Skin epidermis (tissue), 12 donors: ENCODE measurements around the gene TYW1.
"Not testable (repeated sequence)": the region's sequence is repeated elsewhere in the genome, so short reads cannot be mapped to it uniquely, and the experiment has no call there.

Source experiments
- H3K27ac ChIP-seq, 21 experiments: fragments of 200-600 bp; sonication (generic) in 11 of 21; one replicate each; pipeline ENCODE4 v1.5.0; 2020; ENCODE audit warnings: mild to moderate bottlenecking in 3 of 21, inconsistent platforms in 2 of 21, moderate library complexity in 2 of 21
- H3K4me3 ChIP-seq, 7 experiments: fragments of 200-600 bp; sonication (generic) in 2 of 7; one replicate each; pipeline ENCODE4 v1.5.0; 2020; ENCODE audit warnings: inconsistent platforms in 2 of 7, mild to moderate bottlenecking in 2 of 7, moderate library complexity in 1 of 7

The TYW1 gene

DNA sequence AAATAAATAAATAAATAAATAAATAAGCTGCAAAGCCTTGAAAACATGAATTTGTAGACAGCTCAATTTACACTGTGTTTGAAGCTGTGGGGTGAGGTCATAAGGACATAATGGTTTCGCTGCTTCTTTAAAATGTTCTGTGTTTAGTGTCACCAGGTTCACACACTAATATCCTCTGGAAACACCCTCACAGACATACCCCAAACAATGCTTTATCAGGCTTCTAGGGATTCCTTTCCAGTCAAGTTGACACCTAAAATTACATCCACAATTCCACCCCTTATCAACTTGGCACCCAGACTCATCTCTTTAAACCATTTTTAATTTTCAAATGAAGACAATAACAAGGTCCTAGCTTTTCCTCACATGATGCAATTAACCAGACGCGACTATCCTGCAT, 7.1 kb upstream of the TYW1 start:
- not testable (repeated sequence) for H3K4me3 ChIP-seq, H3K27ac ChIP-seq

DNA sequence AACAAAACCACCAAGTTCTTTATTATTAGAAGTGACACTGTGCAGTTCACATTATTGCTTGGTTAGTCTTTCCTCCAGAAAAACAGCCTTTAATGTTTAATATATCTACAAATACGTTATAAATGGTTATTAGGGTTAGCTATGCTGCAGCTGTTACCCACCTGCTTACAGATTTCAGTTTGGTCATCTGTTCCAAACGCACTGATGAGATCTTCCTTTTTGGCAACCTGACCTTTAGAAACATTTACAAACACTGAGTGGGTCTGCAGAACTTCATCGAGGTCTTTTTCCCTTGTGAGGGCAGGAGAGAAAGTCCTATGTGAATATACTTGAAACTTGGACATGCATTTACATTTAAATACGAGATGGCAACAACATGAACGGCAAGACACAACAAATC, 2.6 kb upstream of the TYW1 start:
- peak overlapping the region; percentile 60 to 91 (median 81) for H3K4me3 ChIP-seq
- peak overlapping the region in 17 of 21 experiments; percentile 80 to 100 (median 94) for H3K27ac ChIP-seq

GRCh38 chr7:66994691-66995049, 2.0 kb upstream of the TYW1 start:
- Histone ChIP-seq H3K27ac (peak overlapping the region; percentile 80 to 100 (median 94)), H3K4me3 (peak overlapping the region; percentile 60 to 91 (median 81))

DNA sequence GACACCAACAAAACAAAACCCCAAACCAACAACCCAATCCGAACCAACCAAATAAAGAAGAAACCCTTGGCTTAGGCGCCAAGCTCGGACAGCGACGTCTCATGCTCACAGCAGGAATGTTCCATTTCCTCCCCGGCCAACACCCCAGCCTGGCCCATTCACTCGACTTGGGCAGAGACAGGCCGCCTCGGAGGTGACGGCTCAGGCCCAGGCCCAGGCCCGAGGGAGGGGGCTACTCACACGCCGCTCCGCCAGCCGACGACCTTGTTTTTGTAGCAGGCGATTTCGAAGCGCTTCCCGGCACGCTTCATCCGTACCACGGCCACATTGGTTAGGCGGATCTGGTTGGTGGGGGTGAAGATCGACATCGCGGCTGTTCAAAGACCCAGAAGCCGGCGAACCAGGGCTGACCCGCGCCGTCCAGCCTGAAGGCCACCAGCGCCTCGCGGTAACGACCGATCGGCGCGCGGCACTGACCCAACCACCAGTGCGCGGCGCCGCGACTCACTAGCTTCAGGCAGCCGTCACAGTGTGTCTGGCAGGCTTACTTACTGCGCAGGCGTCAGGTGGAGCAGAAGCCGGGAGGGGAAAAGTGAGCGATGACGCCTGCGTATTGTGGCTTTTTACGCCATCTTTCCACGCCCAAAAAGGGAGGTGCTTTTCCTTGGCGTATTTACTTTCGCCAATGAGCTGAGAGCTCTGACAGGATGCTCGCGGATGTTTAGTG, 1.4 kb upstream of the TYW1 start, which contains the start of gene SBDS:
Gene SBDS (minus strand): TSS at position 537 of the 727 bp plus-strand sequence. CDS start 169 bp downstream, at position 368.
- H3K4me3 ChIP-seq, result peak within 1 kb of the TSS; percentile 60 to 91 (median 81)
- H3K27ac ChIP-seq, result peak within 1 kb of the TSS; percentile 80 to 100 (median 94)

- H3K27ac ChIP-seq, result not testable (repeated sequence)
These were observed 4.1 kb downstream of the TYW1 start for GRCh38 chr7:67000601-67001258.

GRCh38 chr7:67004145-67004544, 7.5 kb downstream of the TYW1 start:
- not testable (repeated sequence) for H3K27ac ChIP-seq, H3K4me3 ChIP-seq

More at GRCh38 chr7:67000601-67001258, 4.1 kb downstream of the TYW1 start:
- H3K4me3 ChIP-seq, result not testable (repeated sequence)

GRCh38 chr7:67006965-67007364, 10.3 kb downstream of the TYW1 start:
- Histone ChIP-seq H3K4me3 (no peak overlapping the region), H3K27ac (no peak overlapping the region)

DNA sequence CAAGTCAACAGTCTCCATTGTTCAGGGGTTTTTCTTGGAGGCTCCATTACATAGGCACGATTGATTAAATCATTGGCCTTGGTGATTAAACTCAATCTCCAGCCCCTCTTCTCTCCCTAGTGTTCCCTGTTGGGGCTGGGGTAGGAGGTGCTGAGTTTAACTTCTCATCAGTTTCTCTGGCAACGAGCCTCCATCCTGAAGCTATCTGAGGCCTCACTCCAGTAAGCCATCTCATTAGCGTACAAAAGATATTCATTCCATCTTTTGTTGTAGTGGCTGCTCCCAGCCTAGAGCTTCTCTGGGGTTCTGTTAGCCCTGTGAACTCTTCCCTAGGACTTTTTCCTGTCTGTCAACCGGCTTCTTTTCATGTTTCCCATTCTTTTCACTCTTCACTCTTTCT, 11.6 kb downstream of the TYW1 start:
- Histone ChIP-seq H3K27ac (no peak overlapping the region), H3K4me3 (no peak overlapping the region)

- not testable (repeated sequence) for H3K4me3 ChIP-seq, H3K27ac ChIP-seq
These were observed 13.0 kb downstream of the TYW1 start for GRCh38 chr7:67009677-67010076.

DNA sequence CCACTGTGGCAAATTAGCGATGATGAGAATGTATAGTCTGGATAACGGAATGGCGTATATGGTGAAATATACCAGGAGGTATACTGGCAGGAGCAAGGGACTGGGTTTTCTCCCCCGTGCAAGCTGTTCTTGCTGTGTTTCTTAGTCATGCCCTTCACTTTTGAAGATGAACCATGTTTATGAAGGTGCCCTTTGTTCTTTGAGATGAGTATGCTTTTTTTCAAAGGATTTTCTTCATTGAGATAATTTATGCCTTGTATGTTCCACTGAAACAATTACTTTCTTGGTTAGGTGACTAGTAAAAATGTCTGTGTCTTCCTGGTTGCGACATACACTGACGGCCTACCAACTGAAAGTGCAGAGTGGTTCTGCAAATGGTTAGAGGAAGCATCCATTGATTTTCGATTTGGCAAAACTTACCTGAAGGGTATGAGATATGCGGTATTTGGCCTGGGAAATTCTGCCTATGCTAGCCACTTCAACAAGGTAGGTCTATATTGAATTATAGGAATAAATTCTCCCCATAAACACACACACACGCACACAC, 17.5 kb downstream of the TYW1 start:
- H3K4me3 ChIP-seq, H3K27ac ChIP-seq: not testable (repeated sequence)

DNA sequence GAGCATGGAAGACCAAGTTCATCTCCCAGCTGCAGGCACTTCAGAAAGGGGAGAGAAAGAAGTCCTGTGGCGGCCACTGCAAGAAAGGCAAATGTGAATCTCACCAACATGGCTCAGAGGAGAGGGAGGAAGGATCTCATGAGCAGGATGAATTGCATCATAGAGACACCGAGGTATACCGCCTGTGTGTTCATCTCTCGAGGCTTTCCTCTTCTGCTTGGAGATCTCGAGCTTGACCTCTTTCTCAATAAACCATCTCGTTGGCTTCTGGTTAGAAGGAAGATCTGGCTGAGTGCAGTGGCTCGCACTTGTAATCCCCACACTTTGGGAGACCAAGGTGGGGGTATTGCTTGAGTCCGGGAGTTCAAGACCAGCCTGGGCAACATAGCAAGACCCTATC, 21.3 kb downstream of the TYW1 start:
- not testable (repeated sequence) for H3K27ac ChIP-seq, H3K4me3 ChIP-seq

- no peak overlapping the region for H3K27ac ChIP-seq
- no peak overlapping the region for H3K4me3 ChIP-seq
These were observed 22.3 kb downstream of the TYW1 start for GRCh38 chr7:67018940-67019339.

- no peak overlapping the region for H3K27ac ChIP-seq
- H3K4me3 ChIP-seq, result no peak overlapping the region
These were observed 23.1 kb downstream of the TYW1 start for GRCh38 chr7:67019562-67020390.

DNA sequence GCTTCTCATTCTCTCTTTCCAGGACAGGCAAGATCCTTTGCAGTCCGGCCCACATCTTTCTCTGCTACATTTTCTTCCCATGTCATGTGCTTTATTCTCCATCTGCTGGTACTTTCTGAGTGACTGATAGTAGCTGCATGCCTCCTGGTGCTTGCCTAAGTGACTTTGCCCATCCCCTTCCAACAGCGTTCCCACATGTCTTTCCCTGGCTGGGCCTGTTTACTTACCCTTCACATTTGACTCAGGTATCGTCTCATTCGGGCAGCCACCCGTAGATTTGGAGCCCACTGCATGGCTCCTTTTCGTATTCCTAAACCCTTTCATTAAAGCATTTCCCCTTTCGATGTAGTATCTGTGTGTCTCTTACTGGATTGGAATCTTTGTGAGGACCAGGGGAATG, 24.6 kb downstream of the TYW1 start:
- Histone ChIP-seq H3K4me3 (no peak overlapping the region), H3K27ac (peak overlapping the region in 1 of 21 experiments; percentile 40)

- Histone ChIP-seq H3K4me3 (no peak overlapping the region), H3K27ac (peak overlapping the region in 4 of 21 experiments; percentile 54 to 77 (median 67))
These were observed 25.9 kb downstream of the TYW1 start for GRCh38 chr7:67022511-67022910.

- H3K27ac ChIP-seq, H3K4me3 ChIP-seq: not testable (repeated sequence)
These were observed 28.8 kb downstream of the TYW1 start for GRCh38 chr7:67025459-67025858.

- not testable (repeated sequence) for H3K4me3 ChIP-seq, H3K27ac ChIP-seq
These were observed 35.1 kb downstream of the TYW1 start for GRCh38 chr7:67031685-67032084.

DNA sequence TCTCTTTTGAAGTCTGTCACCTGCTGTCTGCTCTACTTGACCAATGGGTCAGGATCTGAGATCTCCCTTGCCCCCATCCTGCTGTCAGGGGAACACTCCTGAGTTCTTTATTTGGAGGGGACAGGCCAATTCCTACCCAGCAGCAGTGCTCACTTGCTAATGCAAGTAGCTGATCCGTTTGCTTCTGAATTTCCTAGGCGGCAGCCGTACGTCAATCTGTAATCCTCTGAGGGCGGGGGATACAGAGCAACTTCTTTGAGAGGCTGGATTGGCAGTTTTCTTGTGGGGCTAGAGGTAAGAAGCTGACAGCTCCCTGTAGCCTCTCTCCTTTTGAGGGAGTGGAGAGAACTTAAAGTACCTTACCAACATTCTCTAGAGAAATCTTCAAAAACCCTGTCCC, 36.6 kb downstream of the TYW1 start:
- Histone ChIP-seq H3K4me3 (no peak overlapping the region), H3K27ac (no peak overlapping the region)

DNA sequence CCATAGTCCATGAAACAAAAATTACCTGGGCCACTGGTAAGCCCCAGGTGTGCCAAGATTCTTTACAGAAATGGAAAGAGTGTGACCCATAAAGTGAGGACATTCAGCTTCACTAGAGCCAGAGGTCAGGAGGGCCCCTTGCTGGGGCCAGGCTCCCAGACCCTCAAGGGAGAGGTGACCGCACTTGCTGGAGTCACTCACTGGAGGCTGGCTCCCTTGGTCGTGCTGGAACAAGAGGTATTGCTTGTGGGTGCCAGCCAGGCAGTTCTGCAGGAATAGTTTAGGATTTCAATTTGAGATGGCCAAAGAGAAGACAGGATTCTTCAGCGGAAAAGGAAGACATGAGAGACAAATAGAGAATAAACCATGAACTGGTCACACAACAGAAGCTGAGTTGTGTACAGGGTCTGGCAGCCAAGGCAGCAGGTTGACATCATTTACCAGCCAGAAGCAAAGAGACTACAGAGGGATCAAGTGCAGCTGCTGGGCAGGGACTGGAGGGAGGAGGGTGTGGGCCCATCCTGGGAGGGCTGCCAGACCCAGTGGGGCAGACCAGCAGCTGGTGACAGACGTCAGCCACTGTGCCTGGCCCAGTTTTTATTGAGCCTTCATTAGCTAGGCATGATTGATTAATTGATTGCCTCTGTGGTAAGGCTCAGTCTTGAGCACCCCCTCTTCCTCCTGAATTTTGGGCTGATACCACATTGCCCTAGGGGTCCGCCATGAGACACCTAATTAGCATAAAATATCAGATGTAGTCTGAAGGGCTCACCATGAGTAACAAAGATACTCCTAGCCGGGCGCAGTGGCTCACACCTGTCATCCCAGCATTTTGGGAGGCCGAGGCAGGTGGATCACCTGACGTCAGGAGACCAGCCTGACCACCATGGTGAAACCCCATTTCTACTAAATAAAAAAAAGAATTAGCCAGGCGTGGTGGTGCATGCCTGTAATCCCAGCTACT, 40.1 kb downstream of the TYW1 start:
- H3K27ac ChIP-seq, result not testable (repeated sequence)

More for the DNA sequence above, 40.1 kb downstream of the TYW1 start:
- H3K4me3 ChIP-seq, result not testable (repeated sequence)
